Memory B cell (primary cell): ENCODE data around the gene ALDH3A2.
A peak's percentile ranks its signal among the peaks of the same experiment; 100 is the strongest.

ENCODE experiments used
- ATAC-seq: fragments of 150-1000 bp; cut with Tn5 transposase; 2 replicates; pipeline ENCODE4 v1.10.0; 2021; ENCODE audit warnings: low read depth, mild to moderate bottlenecking, moderate library complexity
- DNase-seq, 2 donors: peaks; one replicate each; pipeline ENCODE4 v3.0.0; 2022; ENCODE audit warnings: low spot score in 2 of 2
- H3K27ac Mint-ChIP-seq: one replicate; pipeline ENCODE4 v1.8.0; 2022; ENCODE audit warnings: mild to moderate bottlenecking, moderate library complexity, mixed read lengths
- H3K27me3 Mint-ChIP-seq: one replicate; pipeline ENCODE4 v1.8.0; 2022; ENCODE audit warnings: mixed read lengths
- H3K36me3 Mint-ChIP-seq: one replicate; pipeline ENCODE4 v1.8.0; 2022; ENCODE audit warnings: mild to moderate bottlenecking, mixed read lengths
- H3K4me1 Mint-ChIP-seq: one replicate; pipeline ENCODE4 v1.8.0; 2022; ENCODE audit warnings: mixed read lengths
- H3K4me3 Mint-ChIP-seq: one replicate; pipeline ENCODE4 v1.8.0; 2022; ENCODE audit warnings: mild to moderate bottlenecking, moderate library complexity, mixed read lengths
- H3K9me3 Mint-ChIP-seq: one replicate; pipeline ENCODE4 v1.8.0; 2022; ENCODE audit warnings: mixed read lengths

The ALDH3A2 gene

GRCh38 chr17:19642373-19642893 lies 6.1 kb upstream of the ALDH3A2 start:
- Mint-ChIP-seq H3K36me3 (peaks cover 2% of the 10 kb centered on the region), H3K27ac (no peak overlapping the region), H3K4me3 (no peak overlapping the region), H3K4me1 (peaks cover 5% of the 10 kb centered on the region), H3K9me3 (peaks cover 4% of the 10 kb centered on the region), H3K27me3 (no peaks in the 10 kb centered on the region)
- ATAC-seq (no peak), DNase-seq (no peak)

GRCh38 chr17:19644493-19645210 lies 3.9 kb upstream of the ALDH3A2 start:
- H3K27me3 Mint-ChIP-seq: no peaks in the 10 kb centered on the region
- H3K36me3 Mint-ChIP-seq: no peaks in the 10 kb centered on the region
- no peak for DNase-seq
- H3K27ac Mint-ChIP-seq: no peak overlapping the region
- no peak overlapping the region for H3K4me3 Mint-ChIP-seq
- ATAC-seq: no peak
- peaks cover 13% of the 10 kb centered on the region for H3K4me1 Mint-ChIP-seq
- no peaks in the 10 kb centered on the region for H3K9me3 Mint-ChIP-seq

- DNase-seq (peak in 1 of 2 donors; percentile 53), ATAC-seq (no peak)
- Mint-ChIP-seq H3K4me3 (no peak overlapping the region), H3K9me3 (no peaks in the 10 kb centered on the region), H3K4me1 (peaks cover 18% of the 10 kb centered on the region), H3K27me3 (no peaks in the 10 kb centered on the region), H3K36me3 (no peaks in the 10 kb centered on the region), H3K27ac (no peak overlapping the region)
These were observed 2.8 kb upstream of the ALDH3A2 start for GRCh38 chr17:19645734-19646201.

DNA sequence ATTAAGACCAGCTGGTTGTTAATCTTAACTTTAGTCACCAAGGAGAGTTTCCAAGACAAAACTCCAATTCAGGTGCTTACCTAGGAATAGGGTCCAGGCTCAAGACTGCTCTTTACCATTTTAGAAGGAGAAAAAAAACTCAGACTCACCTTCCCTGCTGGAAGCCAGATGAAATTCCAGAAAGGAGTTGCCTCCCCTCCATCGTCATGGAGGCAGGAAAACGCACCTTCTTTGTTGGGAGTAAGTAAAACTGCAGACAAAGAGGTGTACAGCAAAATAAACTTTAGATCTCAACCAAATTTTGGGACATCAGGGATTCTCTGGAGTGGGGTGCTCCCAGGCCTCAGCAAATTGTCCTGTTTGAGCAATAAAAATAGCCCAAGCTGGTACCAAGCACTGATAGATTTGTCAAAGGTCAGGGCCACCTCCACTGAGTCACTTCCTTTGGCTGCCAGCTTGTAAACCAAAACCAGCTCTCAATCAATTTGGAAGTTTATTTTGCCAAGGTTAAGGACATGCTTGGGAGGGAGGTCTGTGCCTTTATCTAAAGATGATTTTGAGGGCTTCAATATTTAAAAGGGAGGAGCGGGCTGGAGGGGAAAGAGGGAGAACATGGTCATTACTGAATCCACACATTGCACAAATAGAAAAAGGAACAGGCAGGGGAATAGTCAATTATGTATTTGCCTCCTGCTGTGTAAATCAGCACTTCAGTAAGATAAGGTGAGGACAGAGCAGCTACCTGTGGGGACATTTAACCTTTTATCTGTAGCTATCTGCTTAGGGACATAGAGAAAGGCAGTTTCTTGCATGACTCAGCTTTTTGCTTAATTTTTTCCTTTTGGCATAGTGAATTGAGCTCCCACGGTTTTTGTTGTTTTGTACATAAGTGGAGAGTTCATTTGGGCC lies 1.5 kb upstream of the ALDH3A2 start:
- Mint-ChIP-seq H3K4me1 (peaks cover 23% of the 10 kb centered on the region), H3K36me3 (peaks cover 1% of the 10 kb centered on the region), H3K27me3 (no peaks in the 10 kb centered on the region), H3K9me3 (no peaks in the 10 kb centered on the region), H3K27ac (peak overlapping the region; percentile 79), H3K4me3 (peak overlapping the region; percentile 99)
- ATAC-seq (no peak), DNase-seq (no peak)

GRCh38 chr17:19647697-19648474 lies 665 bp upstream of the ALDH3A2 start:
- ATAC-seq (peak; percentile 24), DNase-seq (peak in 1 of 2 donors; percentile 43)
- Mint-ChIP-seq H3K36me3 (peaks cover 4% of the 10 kb centered on the region), H3K27me3 (no peaks in the 10 kb centered on the region), H3K27ac (peak overlapping the region; percentile 79), H3K4me1 (peaks cover 19% of the 10 kb centered on the region), H3K9me3 (no peaks in the 10 kb centered on the region), H3K4me3 (peak overlapping the region; percentile 99)

GRCh38 chr17:19649274-19649541 lies 657 bp downstream of the ALDH3A2 start:
- Mint-ChIP-seq H3K36me3 (peaks cover 10% of the 10 kb centered on the region), H3K4me1 (peaks cover 19% of the 10 kb centered on the region), H3K27ac (peak overlapping the region; percentile 51), H3K27me3 (no peaks in the 10 kb centered on the region), H3K9me3 (no peaks in the 10 kb centered on the region), H3K4me3 (peak overlapping the region; percentile 99)
- ATAC-seq (no peak), DNase-seq (no peak)

DNA sequence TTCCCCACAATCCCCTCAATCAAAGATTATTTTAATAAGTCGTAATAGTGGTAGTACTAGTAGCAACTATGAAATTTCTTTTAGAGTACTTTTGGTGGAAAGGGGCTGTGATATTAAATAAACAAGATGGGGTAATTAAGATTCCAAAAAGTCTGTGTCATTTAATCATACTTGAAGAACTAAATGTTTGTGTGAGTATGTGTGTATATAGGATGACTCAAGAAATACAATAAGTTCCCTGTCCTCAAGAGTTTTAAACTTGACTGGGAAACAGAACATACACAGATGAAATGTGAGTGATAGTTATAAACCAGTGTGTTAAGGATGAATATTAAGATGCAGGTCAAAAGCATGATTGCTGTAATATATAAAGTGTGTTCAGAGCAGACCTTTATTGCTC lies 2.3 kb downstream of the ALDH3A2 start:
- DNase-seq (no peak), ATAC-seq (no peak)
- peaks cover 21% of the 10 kb centered on the region for H3K4me1 Mint-ChIP-seq
- H3K36me3 Mint-ChIP-seq: peaks cover 17% of the 10 kb centered on the region
- H3K4me3 Mint-ChIP-seq: peak overlapping the region; percentile 24
- no peaks in the 10 kb centered on the region for H3K27me3 Mint-ChIP-seq
- H3K9me3 Mint-ChIP-seq: no peaks in the 10 kb centered on the region
- peak overlapping the region; percentile 28 for H3K27ac Mint-ChIP-seq

- Mint-ChIP-seq H3K27ac (no peak overlapping the region), H3K27me3 (no peaks in the 10 kb centered on the region), H3K9me3 (no peaks in the 10 kb centered on the region), H3K36me3 (peaks cover 21% of the 10 kb centered on the region), H3K4me3 (no peak overlapping the region), H3K4me1 (peaks cover 26% of the 10 kb centered on the region)
- DNase-seq (no peak), ATAC-seq (no peak)
These were observed 3.1 kb downstream of the ALDH3A2 start for GRCh38 chr17:19651451-19652238.

- Mint-ChIP-seq H3K27me3 (no peaks in the 10 kb centered on the region), H3K9me3 (no peaks in the 10 kb centered on the region), H3K27ac (no peak overlapping the region), H3K4me1 (peaks cover 28% of the 10 kb centered on the region), H3K4me3 (no peak overlapping the region), H3K36me3 (peaks cover 21% of the 10 kb centered on the region)
- ATAC-seq: no peak
- no peak for DNase-seq
These were observed 4.0 kb downstream of the ALDH3A2 start for GRCh38 chr17:19652595-19652994.

DNA sequence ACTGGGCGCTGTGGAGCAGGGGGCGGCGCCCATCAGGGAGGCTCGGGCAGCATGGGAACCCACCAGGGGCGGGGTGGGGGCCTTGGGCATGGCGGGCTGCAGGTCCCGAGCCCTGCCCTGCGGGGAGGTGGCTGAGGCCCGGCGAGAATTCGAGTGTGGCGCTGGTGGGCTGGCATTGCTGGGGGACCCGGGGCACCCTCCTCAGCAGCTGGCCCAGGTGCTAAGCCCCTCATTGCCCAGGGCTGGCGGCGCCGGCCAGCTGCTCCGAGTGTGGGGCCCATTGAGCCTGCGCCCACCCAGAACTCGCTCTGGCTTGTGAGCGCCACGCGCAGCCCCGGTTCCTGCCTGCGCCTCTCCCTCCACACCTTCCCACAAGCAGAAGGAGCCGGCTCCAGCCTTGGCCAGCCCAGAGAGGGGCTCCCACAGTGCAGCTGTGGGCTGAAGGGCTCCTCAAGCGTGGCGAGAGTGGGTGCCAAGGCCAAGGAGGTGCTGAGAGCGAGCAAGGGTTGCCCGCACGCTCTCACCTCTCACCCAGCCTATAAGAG lies 5.9 kb downstream of the ALDH3A2 start:
- no peak overlapping the region for H3K27ac Mint-ChIP-seq
- no peak overlapping the region for H3K4me3 Mint-ChIP-seq
- H3K27me3 Mint-ChIP-seq: no peaks in the 10 kb centered on the region
- peaks cover 24% of the 10 kb centered on the region for H3K36me3 Mint-ChIP-seq
- peaks cover 23% of the 10 kb centered on the region for H3K4me1 Mint-ChIP-seq
- H3K9me3 Mint-ChIP-seq: no peaks in the 10 kb centered on the region
- no peak for ATAC-seq
- DNase-seq: no peak

DNA sequence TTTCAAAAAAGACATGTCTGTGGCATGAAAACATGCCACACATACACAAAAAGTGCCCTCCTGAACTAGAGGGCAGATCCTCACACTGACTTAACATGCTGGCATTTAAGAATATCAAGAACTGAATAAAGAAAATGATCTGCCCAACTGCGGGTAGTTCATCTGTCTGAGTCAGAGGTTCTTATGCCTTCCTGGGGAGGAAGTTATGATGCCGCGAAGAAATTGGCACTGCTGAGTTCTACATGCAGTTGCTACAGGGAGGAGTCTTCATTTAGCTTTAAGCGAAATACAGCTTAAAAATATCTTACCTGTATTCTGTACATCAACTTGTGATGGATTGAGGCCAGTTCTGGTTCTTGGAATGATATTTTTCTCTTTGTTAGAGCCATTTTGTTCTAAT lies 6.3 kb downstream of the ALDH3A2 start:
- H3K36me3 Mint-ChIP-seq: peaks cover 24% of the 10 kb centered on the region
- ATAC-seq: no peak
- H3K9me3 Mint-ChIP-seq: no peaks in the 10 kb centered on the region
- no peak for DNase-seq
- H3K27ac Mint-ChIP-seq: no peak overlapping the region
- no peak overlapping the region for H3K4me3 Mint-ChIP-seq
- peaks cover 18% of the 10 kb centered on the region for H3K4me1 Mint-ChIP-seq
- no peaks in the 10 kb centered on the region for H3K27me3 Mint-ChIP-seq

GRCh38 chr17:19656336-19656735 lies 7.8 kb downstream of the ALDH3A2 start:
- ATAC-seq (no peak), DNase-seq (no peak)
- Mint-ChIP-seq H3K4me3 (no peak overlapping the region), H3K27ac (no peak overlapping the region), H3K4me1 (peaks cover 12% of the 10 kb centered on the region), H3K9me3 (no peaks in the 10 kb centered on the region), H3K27me3 (no peaks in the 10 kb centered on the region), H3K36me3 (peaks cover 24% of the 10 kb centered on the region)
